Endothelial cell of umbilical vein (primary cell): Measurements from ENCODE around the gene HDAC11. TPM values are rescaled to one million over a fixed set of nuclear protein-coding genes. Genes with fewer than 3 reads are reported as not detected.

Source experiments
- BruUV-seq: library from RNA; stranded (reverse); fragments of 400-500 nt; replicated peaks from 2 replicates; lab custom pipeline; 2021; lab: Mats Ljungman, UMichigan
- CTCF ChIA-PET: fragments of 300-600, 350-600 bp; sonication (Branson Sonifier 250); formaldehyde crosslinking; loops from one replicate; lab custom pipeline; 2021; ENCODE audit warnings: antibody characterized with exemption, inconsistent platforms; lab: Charles Lee
- POLR2A ChIA-PET: fragments of 300-600, 350-600 bp; sonication (Branson Sonifier 250); formaldehyde crosslinking; loops from one replicate; lab custom pipeline; 2021; ENCODE audit warnings: antibody characterized with exemption, inconsistent platforms; lab: Charles Lee
- DNase-seq: peaks from one replicate; pipeline ENCODE4 v3.0.0-alpha.2; 2011; ENCODE audit warnings: low read depth, low spot score
- FAIRE-seq: peaks from 2 replicates; lab custom pipeline; 2011; peaks lifted over from hg19 to GRCh38; lab: Jason Lieb, UNC
- H2AFZ ChIP-seq: 2 replicates; pipeline ENCODE4 v1.6.0; 2012; ENCODE audit warnings: low read depth, low read length, control low read depth, inconsistent platforms
- H3K27ac ChIP-seq: 2 replicates; pipeline ENCODE4 v1.5.1; 2011; ENCODE audit warnings: low read depth, mild to moderate bottlenecking, control low read depth, low read length, moderate library complexity; ENCODE audit not compliant: insufficient read depth
- H3K27me3 ChIP-seq, 2 experiments: 2 replicates each; pipeline versions ENCODE4 v1.6.0 to v1.6.1; 2011; ENCODE audit warnings: low read length in 2 of 2, mixed read lengths in 1 of 2; ENCODE audit not compliant: control insufficient read depth in 2 of 2, insufficient read depth in 2 of 2
- H3K36me3 ChIP-seq, 2 experiments: 2 replicates in 1 of 2; 3 replicates in 1 of 2; pipeline ENCODE4 v1.5.1; 2011; ENCODE audit warnings: low read length in 2 of 2, mild to moderate bottlenecking in 1 of 2, moderate library complexity in 1 of 2; ENCODE audit not compliant: control insufficient read depth in 2 of 2, insufficient read depth in 2 of 2; ENCODE audit errors: extremely low read depth in 1 of 2
- H3K4me1 ChIP-seq: 3 replicates; pipeline ENCODE4 v1.5.1; 2011; ENCODE audit warnings: mild to moderate bottlenecking, low read length; ENCODE audit not compliant: control insufficient read depth, insufficient read depth; ENCODE audit errors: extremely low read depth
- H3K4me2 ChIP-seq: 2 replicates; pipeline ENCODE4 v1.6.1; 2011; ENCODE audit warnings: low read length, control low read depth, mixed read lengths; ENCODE audit not compliant: insufficient read depth
- H3K4me3 ChIP-seq, 3 experiments: fragments of 200-600 bp in 1 of 3; sonication (generic), shearing (Covaris generic) in 1 of 3; replicated peaks in 1 of 3; 2 replicates each; pipeline ENCODE4 v1.5.1; 2011 to 2016; ENCODE audit warnings: control low read depth in 3 of 3, low read length in 3 of 3, mild to moderate bottlenecking in 2 of 3, inconsistent platforms in 1 of 3, low read depth in 1 of 3, moderate library complexity in 1 of 3; ENCODE audit not compliant: insufficient read depth in 1 of 3
- H3K79me2 ChIP-seq: 2 replicates; pipeline ENCODE4 v1.6.0; 2012; ENCODE audit warnings: low read length, inconsistent platforms; ENCODE audit not compliant: control insufficient read depth, insufficient read depth
- H3K9ac ChIP-seq: replicated peaks from 2 replicates; pipeline ENCODE3; 2011; ENCODE audit warnings: low read length, control low read depth; ENCODE audit not compliant: insufficient read depth; ENCODE audit errors: extremely low read depth
- H3K9me1 ChIP-seq: replicated peaks from 3 replicates; pipeline ENCODE4 v1.6.0; 2011; ENCODE audit warnings: mild to moderate bottlenecking, low read length; ENCODE audit not compliant: control insufficient read depth, insufficient read depth; ENCODE audit errors: extremely low read depth
- H3K9me3 ChIP-seq: replicated peaks from 2 replicates; pipeline ENCODE4 v1.5.1; 2012; ENCODE audit warnings: low read length, inconsistent platforms; ENCODE audit not compliant: control insufficient read depth, insufficient read depth
- H4K20me1 ChIP-seq: replicated peaks from 2 replicates; pipeline ENCODE3; 2011; ENCODE audit warnings: mild to moderate bottlenecking, low read length; ENCODE audit not compliant: control insufficient read depth, insufficient read depth; ENCODE audit errors: extremely low read depth
- EZH2 ChIP-seq: IDR thresholded peaks from 2 replicates; pipeline ENCODE4 v1.6.1; 2012; ENCODE audit warnings: borderline replicate concordance, low read depth, mild to moderate bottlenecking, moderate library complexity, low read length, inconsistent platforms; ENCODE audit not compliant: severe bottlenecking
- FOS ChIP-seq: IDR thresholded peaks from 2 replicates; pipeline ENCODE4 v1.6.1; 2011; ENCODE audit warnings: mild to moderate bottlenecking, low read length, moderate library complexity, borderline replicate concordance; ENCODE audit not compliant: insufficient read depth
- GATA2 ChIP-seq: IDR thresholded peaks from 2 replicates; pipeline ENCODE4 v1.7.0; 2011; ENCODE audit warnings: low read depth, mild to moderate bottlenecking, moderate library complexity, mixed read lengths, low read length; ENCODE audit not compliant: insufficient read length, insufficient read depth
- JUN ChIP-seq: IDR thresholded peaks from 2 replicates; pipeline ENCODE4 v1.6.1; 2011; ENCODE audit warnings: borderline replicate concordance, low read depth; ENCODE audit not compliant: insufficient read length, insufficient read depth
- MYC ChIP-seq: IDR thresholded peaks from one replicate; pipeline ENCODE4 v1.6.1; 2011; ENCODE audit warnings: mild to moderate bottlenecking, low read depth, low read length
- POLR2A ChIP-seq: IDR thresholded peaks from 2 replicates; pipeline ENCODE4 v1.6.1; 2012; ENCODE audit warnings: low read depth, mild to moderate bottlenecking, control low read depth, low read length
- POLR2AphosphoS5 ChIP-seq: IDR thresholded peaks from 2 replicates; pipeline ENCODE4 v1.6.1; 2012; ENCODE audit warnings: low read depth, mild to moderate bottlenecking, control low read depth, low read length, moderate library complexity; ENCODE audit not compliant: insufficient read depth
- dilution Hi-C: fragments of 300-500 bp; cut with MboI; formaldehyde crosslinking; loops from one replicate; pipeline ENCODE4 v1.15.0; 2019; ENCODE audit warnings: low sequenced_read_pairs; ENCODE audit not compliant: extremely low pct_ligation_motif_present
- intact Hi-C: fragments of 100-400 bp; cut with micrococcal nuclease; formaldehyde crosslinking; loops from one replicate; pipeline ENCODE4 v1.10.0; 2022
- polyA plus RNA-seq, 4 experiments: library from polyadenylated mRNA; depleted of rRNA in 3 of 4; stranded (reverse) in 3 of 4; unstranded in 1 of 4; fragments of >200 nt; gene quantifications; 2 replicates each; pipeline versions ENCODE4 v1.2.1 to v1.2.3, GENCODE V29; 2011 to 2012; ENCODE audit warnings: missing spikeins in 1 of 4
- total RNA-seq: library from RNA; stranded (reverse); gene quantifications from 2 replicates; pipeline ENCODE4 v1.2.3, GENCODE V29; 2021
- TF ChIP-seq, protein P1 (sequence below): IDR thresholded peaks from 2 replicates; pipeline ENCODE4 v1.6.1; 2011; ENCODE audit not compliant: insufficient read depth, insufficient read length
- TF ChIP-seq, protein P2 (sequence below), 2 donors: IDR thresholded peaks; 1 replicate in 1 of 2; 2 replicates in 1 of 2; pipeline ENCODE4 v1.5.1; 2011; ENCODE audit warnings: low read length in 2 of 2, mild to moderate bottlenecking in 2 of 2, moderate library complexity in 2 of 2, control low read depth in 1 of 2, inconsistent platforms in 1 of 2, low read depth in 1 of 2; ENCODE audit not compliant: insufficient read depth in 1 of 2; ENCODE audit errors: extremely low read depth in 1 of 2

The HDAC11 gene
- total and polyA plus RNA-seq, 2 donors (not counting 3 experiments of a cell fraction or from before 2014, with no cell fraction given) = 6.8 to 8.8 TPM

DNA sequence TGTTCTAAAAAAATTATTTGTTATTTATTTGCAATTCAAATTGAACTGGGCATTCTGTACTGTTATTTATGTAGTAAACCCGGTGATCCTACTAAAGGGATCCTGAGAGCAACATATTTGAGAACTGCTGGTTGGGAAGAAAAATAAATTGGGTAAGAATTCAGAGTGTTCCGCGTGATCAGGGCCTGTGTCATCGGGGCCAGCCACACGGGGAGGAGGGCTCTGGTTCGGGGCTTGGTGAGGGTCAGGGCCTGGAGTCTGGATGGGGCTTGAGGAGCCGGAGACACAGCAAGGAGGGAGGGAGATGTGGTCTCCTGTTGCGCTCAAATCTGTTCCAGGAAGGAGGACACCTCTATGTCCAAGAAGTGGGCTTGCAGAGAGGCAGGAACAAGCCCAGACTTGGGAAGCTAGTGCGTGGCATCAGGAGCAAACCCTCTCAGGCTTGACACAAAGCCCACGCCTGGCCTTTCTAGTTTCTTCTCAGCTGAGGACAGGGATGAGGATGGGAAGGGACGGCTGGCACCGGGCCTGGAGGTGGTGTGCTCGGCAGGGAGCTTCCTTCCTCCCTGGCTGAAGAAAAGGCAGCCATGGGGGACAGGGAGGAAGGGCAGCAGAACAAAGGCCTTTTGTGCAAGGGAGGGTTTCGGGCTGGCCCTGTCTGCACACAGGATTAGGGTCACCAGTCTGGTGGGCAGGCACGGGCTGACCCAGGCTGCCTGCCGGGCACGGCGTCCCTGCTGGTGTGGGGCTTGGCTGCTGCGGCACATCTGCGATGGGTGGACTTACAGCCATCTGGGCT, 45.9 kb downstream of the HDAC11 start:
- DNase-seq (no peak), FAIRE-seq (no peak)
- no peaks in the 10 kb centered on the region for H3K79me2 ChIP-seq
- no peaks in the 10 kb centered on the region for H3K9me1 ChIP-seq
- no peak overlapping the region for H3K9ac ChIP-seq
- no peak overlapping the region for H3K27ac ChIP-seq
- no peak overlapping the region for H3K4me2 ChIP-seq
- intact Hi-C loops = no loop called here
- H2AFZ ChIP-seq = no peak overlapping the region
- ChIA-PET CTCF (interaction anchor here (0.9 to 2.8 kb wide), 2 partner anchors 8 to 30 kb away, joined by 4 to 8 read pairs; no protein-coding TSS in a partner anchor), POLR2A (no interaction called here)
- no peak overlapping the region for H3K4me3 ChIP-seq
- H3K36me3 ChIP-seq = no peaks in the 10 kb centered on the region
- H4K20me1 ChIP-seq = no peaks in the 10 kb centered on the region
- H3K9me3 ChIP-seq = no peaks in the 10 kb centered on the region
- BruUV-seq = no TSS peak
- dilution Hi-C loops = no loop called here
- no peaks in the 10 kb centered on the region for H3K27me3 ChIP-seq
- no peak for TF ChIP-seq JUN
- TF ChIP-seq POLR2A = no peak
- TF ChIP-seq POLR2AphosphoS5 = no peak
- no peak for TF ChIP-seq GATA2
- no peak for TF ChIP-seq FOS
- TF ChIP-seq EZH2 = no peak
- TF ChIP-seq, protein P1, sequence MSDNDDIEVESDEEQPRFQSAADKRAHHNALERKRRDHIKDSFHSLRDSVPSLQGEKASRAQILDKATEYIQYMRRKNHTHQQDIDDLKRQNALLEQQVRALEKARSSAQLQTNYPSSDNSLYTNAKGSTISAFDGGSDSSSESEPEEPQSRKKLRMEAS = no peak
- TF ChIP-seq MYC = no peak
- TF ChIP-seq, protein P2, sequence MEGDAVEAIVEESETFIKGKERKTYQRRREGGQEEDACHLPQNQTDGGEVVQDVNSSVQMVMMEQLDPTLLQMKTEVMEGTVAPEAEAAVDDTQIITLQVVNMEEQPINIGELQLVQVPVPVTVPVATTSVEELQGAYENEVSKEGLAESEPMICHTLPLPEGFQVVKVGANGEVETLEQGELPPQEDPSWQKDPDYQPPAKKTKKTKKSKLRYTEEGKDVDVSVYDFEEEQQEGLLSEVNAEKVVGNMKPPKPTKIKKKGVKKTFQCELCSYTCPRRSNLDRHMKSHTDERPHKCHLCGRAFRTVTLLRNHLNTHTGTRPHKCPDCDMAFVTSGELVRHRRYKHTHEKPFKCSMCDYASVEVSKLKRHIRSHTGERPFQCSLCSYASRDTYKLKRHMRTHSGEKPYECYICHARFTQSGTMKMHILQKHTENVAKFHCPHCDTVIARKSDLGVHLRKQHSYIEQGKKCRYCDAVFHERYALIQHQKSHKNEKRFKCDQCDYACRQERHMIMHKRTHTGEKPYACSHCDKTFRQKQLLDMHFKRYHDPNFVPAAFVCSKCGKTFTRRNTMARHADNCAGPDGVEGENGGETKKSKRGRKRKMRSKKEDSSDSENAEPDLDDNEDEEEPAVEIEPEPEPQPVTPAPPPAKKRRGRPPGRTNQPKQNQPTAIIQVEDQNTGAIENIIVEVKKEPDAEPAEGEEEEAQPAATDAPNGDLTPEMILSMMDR (IDR thresholded peaks at IDR 0.05; ENCODE audit: extremely low read depth in 1 of 2, insufficient read depth in 1 of 2, low read depth in 1 of 2, low read length in 2 of 2) = no peak
- H3K4me1 ChIP-seq = no peaks in the 10 kb centered on the region
